ENCODE measurements around the gene HNRNPM.

GRCh38 chr19:8536282-8536681 is 91.5 kb downstream of the HNRNPM start:
- TF ChIP-seq, protein P1, sequence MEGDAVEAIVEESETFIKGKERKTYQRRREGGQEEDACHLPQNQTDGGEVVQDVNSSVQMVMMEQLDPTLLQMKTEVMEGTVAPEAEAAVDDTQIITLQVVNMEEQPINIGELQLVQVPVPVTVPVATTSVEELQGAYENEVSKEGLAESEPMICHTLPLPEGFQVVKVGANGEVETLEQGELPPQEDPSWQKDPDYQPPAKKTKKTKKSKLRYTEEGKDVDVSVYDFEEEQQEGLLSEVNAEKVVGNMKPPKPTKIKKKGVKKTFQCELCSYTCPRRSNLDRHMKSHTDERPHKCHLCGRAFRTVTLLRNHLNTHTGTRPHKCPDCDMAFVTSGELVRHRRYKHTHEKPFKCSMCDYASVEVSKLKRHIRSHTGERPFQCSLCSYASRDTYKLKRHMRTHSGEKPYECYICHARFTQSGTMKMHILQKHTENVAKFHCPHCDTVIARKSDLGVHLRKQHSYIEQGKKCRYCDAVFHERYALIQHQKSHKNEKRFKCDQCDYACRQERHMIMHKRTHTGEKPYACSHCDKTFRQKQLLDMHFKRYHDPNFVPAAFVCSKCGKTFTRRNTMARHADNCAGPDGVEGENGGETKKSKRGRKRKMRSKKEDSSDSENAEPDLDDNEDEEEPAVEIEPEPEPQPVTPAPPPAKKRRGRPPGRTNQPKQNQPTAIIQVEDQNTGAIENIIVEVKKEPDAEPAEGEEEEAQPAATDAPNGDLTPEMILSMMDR (IDR thresholded peaks at IDR 0.05): no peak
- no peak for TF ChIP-seq POLR2A (IDR thresholded peaks at IDR 0.05)
